ENCODE data around the gene SMO. TPM values are rescaled to one million over a fixed set of nuclear protein-coding genes. Genes with fewer than 3 reads are reported as not detected.
"Not testable (repeated sequence)": the region's sequence is repeated elsewhere in the genome, so short reads cannot be mapped to it uniquely, and the experiment has no call there.

SMO gene
- total RNA-seq, 2 donors from 2014 or later: 75.5 to 76.2 TPM

DNA sequence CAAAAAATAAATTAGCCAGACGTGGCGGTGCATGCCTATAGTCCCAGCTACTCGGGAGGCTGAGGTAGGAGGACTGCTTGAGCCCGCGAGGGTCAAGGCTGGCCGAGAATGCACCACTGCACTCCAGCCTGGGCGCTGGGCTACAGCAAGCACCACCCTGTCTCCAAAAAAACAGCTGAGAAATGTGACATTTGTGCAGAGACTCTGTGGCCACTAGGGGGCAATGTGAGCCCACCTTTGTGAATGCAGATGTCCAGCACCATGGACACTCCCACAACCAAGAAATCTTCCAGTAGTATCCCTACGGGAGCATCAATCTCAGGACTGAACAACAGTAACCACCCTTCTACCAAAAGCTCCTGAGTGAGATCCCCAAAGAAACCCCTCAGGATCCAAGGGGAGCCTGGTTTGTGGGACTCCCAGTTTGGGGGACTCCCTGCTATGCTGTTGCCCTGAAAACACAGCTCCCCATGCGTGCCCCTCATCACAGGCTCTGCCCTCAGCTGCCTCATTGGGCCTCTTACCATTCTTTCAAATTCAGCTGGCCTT lies 30.2 kb downstream of the SMO start:
- H3K9me3 ChIP-seq (ENCODE audit: control insufficient read depth, low read length): no peaks in the 10 kb centered on the region
- Mint-ChIP-seq H3K4me3 (no peak overlapping the region), H3K27me3 (ENCODE audit: insufficient read depth) (no peaks in the 10 kb centered on the region), H3K9me3 (peaks cover 38% of the 10 kb centered on the region), H3K36me3 (ENCODE audit: low read depth) (peaks cover 17% of the 10 kb centered on the region), H3K4me1 (no peaks in the 10 kb centered on the region), H3K27ac (no peak overlapping the region)
- 25 to 28% methylated on average over 7 to 9 of the region's 9 CpGs for WGBS, 2 experiments (ENCODE audit: insufficient coverage in 1 of 2, insufficient read length in 1 of 2)
- H3K27ac ChIP-seq (ENCODE audit: low read depth, low read length): no peak overlapping the region
- no peak overlapping the region for H3K9ac ChIP-seq (ENCODE audit: extremely low read depth, low read length, poor library complexity, severe bottlenecking)
- H3K4me3 ChIP-seq (ENCODE audit: low read length): no peak overlapping the region
- TF ChIP-seq CTCF (conservative IDR thresholded peaks at IDR 0.05): peak; percentile 95
- no peaks in the 10 kb centered on the region for H3K4me1 ChIP-seq (ENCODE audit: control insufficient read depth, insufficient read depth, low read length)
- DNase-seq: peak; percentile 96
- no peaks in the 10 kb centered on the region for H3K36me3 ChIP-seq (ENCODE audit: control insufficient read depth, insufficient read depth, low read length)
- H3K27me3 ChIP-seq (ENCODE audit: control insufficient read depth, insufficient read depth, low read length, poor library complexity, severe bottlenecking): no peaks in the 10 kb centered on the region

DNA sequence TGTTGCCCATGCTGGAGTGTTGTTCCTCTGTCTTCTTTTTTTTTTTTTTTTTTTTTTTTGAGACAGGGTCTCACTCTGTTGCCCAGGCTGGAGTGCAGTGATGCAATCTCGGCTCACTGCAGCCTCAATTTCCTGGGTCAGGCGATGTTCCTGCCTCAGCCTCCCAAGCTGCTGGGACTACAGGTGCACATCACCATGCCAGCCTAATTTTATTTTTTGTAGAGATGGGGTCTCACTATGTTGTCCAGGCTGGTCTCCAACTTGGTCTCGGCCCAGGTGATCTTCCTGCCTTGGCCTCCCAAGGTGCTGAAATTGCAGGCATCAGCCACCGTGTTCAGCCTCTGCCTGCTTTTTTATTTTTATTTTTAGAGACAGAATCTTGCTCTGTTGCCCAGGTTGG lies 30.7 kb downstream of the SMO start:
- not testable (repeated sequence) for H3K27me3 Mint-ChIP-seq (ENCODE audit: insufficient read depth); H3K36me3 ChIP-seq (ENCODE audit: control insufficient read depth, insufficient read depth, low read length)
- H3K9me3 Mint-ChIP-seq: peaks cover 35% of the 10 kb centered on the region

GRCh38 chr7:129222064-129222463 lies 33.6 kb downstream of the SMO start:
- Mint-ChIP-seq H3K4me3 (no peak overlapping the region), H3K27ac (no peak overlapping the region), H3K36me3 (ENCODE audit: low read depth) (no peaks in the 10 kb centered on the region), H3K9me3 (peaks cover 7% of the 10 kb centered on the region), H3K27me3 (ENCODE audit: insufficient read depth) (no peaks in the 10 kb centered on the region), H3K4me1 (peaks cover 15% of the 10 kb centered on the region)
- no peaks in the 10 kb centered on the region for H3K9me3 ChIP-seq (ENCODE audit: control insufficient read depth, low read length)
- H3K36me3 ChIP-seq (ENCODE audit: control insufficient read depth, insufficient read depth, low read length): no peaks in the 10 kb centered on the region
- 85 to 87% methylated on average over 3 to 4 of the region's 4 CpGs for WGBS, 2 experiments (ENCODE audit: insufficient coverage in 1 of 2, insufficient read length in 1 of 2)
- no peak for DNase-seq
- no peak overlapping the region for H3K9ac ChIP-seq (ENCODE audit: extremely low read depth, low read length, poor library complexity, severe bottlenecking)
- no peak for TF ChIP-seq CTCF (conservative IDR thresholded peaks at IDR 0.05)
- H3K27ac ChIP-seq (ENCODE audit: low read depth, low read length): no peak overlapping the region
- H3K27me3 ChIP-seq (ENCODE audit: control insufficient read depth, insufficient read depth, low read length, poor library complexity, severe bottlenecking): no peaks in the 10 kb centered on the region
- H3K4me3 ChIP-seq (ENCODE audit: low read length): no peak overlapping the region
- H3K4me1 ChIP-seq (ENCODE audit: control insufficient read depth, insufficient read depth, low read length): no peaks in the 10 kb centered on the region

More for the DNA sequence above, 30.7 kb downstream of the SMO start:
- WGBS, 2 experiments (ENCODE audit: insufficient coverage in 1 of 2, insufficient read length in 1 of 2): 94% methylated on average over 4 of the region's 4 CpGs
- not testable (repeated sequence) for H3K27me3 ChIP-seq (ENCODE audit: control insufficient read depth, insufficient read depth, low read length, poor library complexity, severe bottlenecking); H3K4me3 ChIP-seq (ENCODE audit: low read length); H3K9ac ChIP-seq (ENCODE audit: extremely low read depth, low read length, poor library complexity, severe bottlenecking); DNase-seq; H3K27ac ChIP-seq (ENCODE audit: low read depth, low read length); H3K4me3 Mint-ChIP-seq; H3K27ac Mint-ChIP-seq; H3K9me3 ChIP-seq (ENCODE audit: control insufficient read depth, low read length); H3K4me1 Mint-ChIP-seq; H3K4me1 ChIP-seq (ENCODE audit: control insufficient read depth, insufficient read depth, low read length)
- H3K36me3 Mint-ChIP-seq (ENCODE audit: low read depth): peaks cover 13% of the 10 kb centered on the region

All from endodermal cell (in vitro differentiated cells).